Measurements from ENCODE around the gene TBCK.

- TF ChIP-seq NANOG (IDR thresholded peaks at IDR 0.05; ENCODE audit: borderline replicate concordance) (no peak), CTCF (conservative IDR thresholded peaks at IDR 0.05; ENCODE audit: low read depth in 2 of 2) (no peak), EZH2phosphoT487 (IDR thresholded peaks at IDR 0.05; ENCODE audit: unreplicated experiment) (no peak), POLR2AphosphoS5 (IDR thresholded peaks at IDR 0.05; ENCODE audit: low read depth) (no peak), EZH2 (IDR thresholded peaks at IDR 0.05; ENCODE audit: low read depth, unreplicated experiment) (no peak), REST (IDR thresholded peaks at IDR 0.05; ENCODE audit: unreplicated experiment) (no peak), JUNB (IDR thresholded peaks at IDR 0.05; ENCODE audit: unreplicated experiment) (no peak), ZNF462 (CRISPR knock-in tag; IDR thresholded peaks at IDR 0.05) (no peak), ZNF331 (CRISPR knock-in tag; IDR thresholded peaks at IDR 0.05; ENCODE audit: low read depth) (no peak), ETS1 (IDR thresholded peaks at IDR 0.05) (no peak), STAT1 (IDR thresholded peaks at IDR 0.05; ENCODE audit: unreplicated experiment) (no peak), CREB1 (CRISPR knock-in tag; IDR thresholded peaks at IDR 0.05; ENCODE audit: low read depth) (no peak), ZNF114 (CRISPR knock-in tag; IDR thresholded peaks at IDR 0.05) (no peak)
These were observed 267.6 kb downstream of the TBCK start for GRCh38 chr4:106048250-106048971.

All from GM23338 (cell line).